Ishikawa (cell line): ENCODE data around the gene BICRA.

ENCODE experiments used
- CEBPB ChIP-seq: IDR thresholded peaks from 2 replicates; pipeline ENCODE4 v1.6.1; 2012
- EP300 ChIP-seq: IDR thresholded peaks from 2 replicates; pipeline ENCODE4 v1.6.1; 2012; ENCODE audit warnings: borderline replicate concordance
- MAX ChIP-seq: IDR thresholded peaks from 2 replicates; pipeline ENCODE4 v1.6.1; 2012
- TAF1 ChIP-seq: IDR thresholded peaks from 2 replicates; pipeline ENCODE4 v1.6.1; 2012; ENCODE audit warnings: low read depth, mild to moderate bottlenecking
- USF1 ChIP-seq: IDR thresholded peaks from 2 replicates; pipeline ENCODE4 v1.6.1; 2012
- YY1 ChIP-seq: IDR thresholded peaks from 2 replicates; pipeline ENCODE4 v1.6.1; 2012; ENCODE audit warnings: low read depth
- TF ChIP-seq, protein P1 (sequence below): IDR thresholded peaks from 2 replicates; pipeline ENCODE4 v1.6.1; 2012; ENCODE audit warnings: low read depth, mild to moderate bottlenecking

GRCh38 chr19:47741544-47742140 lies 132.7 kb downstream of the BICRA start:
- TF ChIP-seq USF1 (no peak), MAX (no peak), TAF1 (no peak), YY1 (no peak), EP300 (no peak), CEBPB (no peak)
- TF ChIP-seq, protein P1, sequence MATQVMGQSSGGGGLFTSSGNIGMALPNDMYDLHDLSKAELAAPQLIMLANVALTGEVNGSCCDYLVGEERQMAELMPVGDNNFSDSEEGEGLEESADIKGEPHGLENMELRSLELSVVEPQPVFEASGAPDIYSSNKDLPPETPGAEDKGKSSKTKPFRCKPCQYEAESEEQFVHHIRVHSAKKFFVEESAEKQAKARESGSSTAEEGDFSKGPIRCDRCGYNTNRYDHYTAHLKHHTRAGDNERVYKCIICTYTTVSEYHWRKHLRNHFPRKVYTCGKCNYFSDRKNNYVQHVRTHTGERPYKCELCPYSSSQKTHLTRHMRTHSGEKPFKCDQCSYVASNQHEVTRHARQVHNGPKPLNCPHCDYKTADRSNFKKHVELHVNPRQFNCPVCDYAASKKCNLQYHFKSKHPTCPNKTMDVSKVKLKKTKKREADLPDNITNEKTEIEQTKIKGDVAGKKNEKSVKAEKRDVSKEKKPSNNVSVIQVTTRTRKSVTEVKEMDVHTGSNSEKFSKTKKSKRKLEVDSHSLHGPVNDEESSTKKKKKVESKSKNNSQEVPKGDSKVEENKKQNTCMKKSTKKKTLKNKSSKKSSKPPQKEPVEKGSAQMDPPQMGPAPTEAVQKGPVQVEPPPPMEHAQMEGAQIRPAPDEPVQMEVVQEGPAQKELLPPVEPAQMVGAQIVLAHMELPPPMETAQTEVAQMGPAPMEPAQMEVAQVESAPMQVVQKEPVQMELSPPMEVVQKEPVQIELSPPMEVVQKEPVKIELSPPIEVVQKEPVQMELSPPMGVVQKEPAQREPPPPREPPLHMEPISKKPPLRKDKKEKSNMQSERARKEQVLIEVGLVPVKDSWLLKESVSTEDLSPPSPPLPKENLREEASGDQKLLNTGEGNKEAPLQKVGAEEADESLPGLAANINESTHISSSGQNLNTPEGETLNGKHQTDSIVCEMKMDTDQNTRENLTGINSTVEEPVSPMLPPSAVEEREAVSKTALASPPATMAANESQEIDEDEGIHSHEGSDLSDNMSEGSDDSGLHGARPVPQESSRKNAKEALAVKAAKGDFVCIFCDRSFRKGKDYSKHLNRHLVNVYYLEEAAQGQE, result no peak
